Neural cell (in vitro differentiated cells): ENCODE measurements around the gene ITGB1. TPM values are rescaled to one million over a fixed set of nuclear protein-coding genes. Genes with fewer than 3 reads are reported as not detected.

Source experiments
- H2AFZ ChIP-seq: fragments of 200-600, 300-800 bp; sonication (generic), shearing (Covaris generic); 2 replicates; pipeline ENCODE4 v1.6.0; 2014; ENCODE audit warnings: low read depth, mild to moderate bottlenecking, antibody characterized with exemption, low read length, moderate library complexity
- H3F3A ChIP-seq: fragments of 200-600 bp; shearing (Covaris generic); 2 replicates; pipeline ENCODE4 v1.6.1; 2016; ENCODE audit warnings: mild to moderate bottlenecking, moderate library complexity, mixed read lengths, antibody characterized with exemption, low read length; ENCODE audit not compliant: insufficient read depth, poor library complexity, severe bottlenecking
- H3K27ac ChIP-seq: fragments of 200-600, 300-800 bp; sonication (generic), shearing (Covaris generic); 2 replicates; pipeline ENCODE4 v1.5.1; 2014; ENCODE audit warnings: mild to moderate bottlenecking, low read length, moderate library complexity
- H3K27me3 ChIP-seq: fragments of 300-800, 200-600 bp; sonication (generic), shearing (Covaris generic); 2 replicates; pipeline ENCODE4 v1.6.0; 2014; ENCODE audit warnings: mild to moderate bottlenecking, low read depth, low read length, moderate library complexity; ENCODE audit not compliant: insufficient read depth
- H3K36me3 ChIP-seq: fragments of 300-800, 200-600 bp; sonication (generic), shearing (Covaris generic); 2 replicates; pipeline ENCODE4 v1.5.1; 2014; ENCODE audit warnings: mild to moderate bottlenecking, antibody characterized with exemption, low read length, moderate library complexity; ENCODE audit not compliant: insufficient read depth
- H3K4me2 ChIP-seq: fragments of 300-800, 200-600 bp; sonication (generic), shearing (Covaris generic); 2 replicates; pipeline ENCODE4 v1.6.0; 2014; ENCODE audit warnings: mild to moderate bottlenecking, low read length
- H3K4me3 ChIP-seq: fragments of 300-800, 200-600 bp; sonication (generic), shearing (Covaris generic); 2 replicates; pipeline ENCODE4 v1.5.1; 2014; ENCODE audit warnings: mild to moderate bottlenecking, low read length, moderate library complexity
- H3K79me2 ChIP-seq: fragments of 200-600 bp; shearing (Covaris generic); replicated peaks from 2 replicates; pipeline ENCODE4 v1.6.0; 2014; ENCODE audit warnings: mild to moderate bottlenecking, low read length, moderate library complexity; ENCODE audit not compliant: insufficient read depth
- H3K9ac ChIP-seq: fragments of 300-800, 200-600 bp; sonication (generic), shearing (Covaris generic); 2 replicates; pipeline ENCODE4 v1.6.1; 2016; ENCODE audit warnings: mild to moderate bottlenecking, low read length, mixed read lengths
- H3K9me2 ChIP-seq: fragments of 200-600 bp; shearing (Covaris generic); 2 replicates; pipeline ENCODE4 v1.6.1; 2016; ENCODE audit warnings: mild to moderate bottlenecking, low read length, mixed read lengths; ENCODE audit not compliant: insufficient read depth
- H3K9me3 ChIP-seq: fragments of 200-600, 300-800 bp; sonication (generic), shearing (Covaris generic); 2 replicates; pipeline ENCODE4 v1.6.1; 2016; ENCODE audit warnings: mild to moderate bottlenecking, mixed run types, low read length, moderate library complexity, mixed read lengths
- H4K20me1 ChIP-seq: fragments of 200-600 bp; shearing (Covaris generic); 2 replicates; pipeline ENCODE4 v1.6.1; 2016; ENCODE audit warnings: mild to moderate bottlenecking, mixed run types; ENCODE audit not compliant: insufficient read depth
- CTCF ChIP-seq: fragments of 450-650 bp; IDR thresholded peaks from 2 replicates; pipeline ENCODE4 v1.5.1; 2014; ENCODE audit warnings: antibody characterized with exemption, mild to moderate bottlenecking, moderate library complexity; ENCODE audit not compliant: poor library complexity, severe bottlenecking
- EP300 ChIP-seq: fragments of 450-650 bp; conservative IDR thresholded peaks from 2 replicates; pipeline ENCODE4 v1.6.1; 2014; ENCODE audit warnings: antibody characterized with exemption, mild to moderate bottlenecking, moderate library complexity; ENCODE audit not compliant: poor library complexity, severe bottlenecking
- EZH2 ChIP-seq: fragments of 200-600, 300-800 bp; shearing (Covaris generic), sonication (generic); IDR thresholded peaks from 2 replicates; pipeline ENCODE4 v1.6.1; 2014; ENCODE audit warnings: antibody characterized with exemption, low read length, borderline replicate concordance, mild to moderate bottlenecking; ENCODE audit not compliant: insufficient read depth, poor library complexity, severe bottlenecking
- MXI1 ChIP-seq: fragments of 450-650 bp; conservative IDR thresholded peaks from 2 replicates; pipeline ENCODE4 v1.6.1; 2014; ENCODE audit warnings: antibody characterized with exemption, mild to moderate bottlenecking; ENCODE audit not compliant: poor library complexity, severe bottlenecking
- POLR2AphosphoS5 ChIP-seq: IDR thresholded peaks from 2 replicates; pipeline ENCODE4 v1.6.1; 2012
- RAD21 ChIP-seq: fragments of 450-650 bp; conservative IDR thresholded peaks from 2 replicates; pipeline ENCODE4 v1.6.1; 2014; ENCODE audit warnings: antibody characterized with exemption, mild to moderate bottlenecking, moderate library complexity
- REST ChIP-seq: IDR thresholded peaks from 2 replicates; pipeline ENCODE4 v1.6.1; 2012; ENCODE audit warnings: borderline replicate concordance
- SMC3 ChIP-seq: fragments of 450-650 bp; conservative IDR thresholded peaks from 2 replicates; pipeline ENCODE4 v1.6.1; 2014; ENCODE audit warnings: antibody characterized with exemption, mild to moderate bottlenecking, moderate library complexity; ENCODE audit not compliant: poor library complexity
- TAF1 ChIP-seq: IDR thresholded peaks from 2 replicates; pipeline ENCODE4 v1.6.1; 2012; ENCODE audit warnings: low read depth
- polyA plus RNA-seq: library from polyadenylated mRNA; depleted of rRNA; stranded (reverse); fragments of >200 nt; gene quantifications from 2 replicates; pipeline ENCODE4 v1.2.3, GENCODE V29; 2014

The ITGB1 gene
- polyA plus RNA-seq, 1 donor from 2014 or later = 62.4 TPM

- H3K4me2 ChIP-seq = no peak overlapping the region
- no peaks in the 10 kb centered on the region for H4K20me1 ChIP-seq
- H3K27me3 ChIP-seq = no peaks in the 10 kb centered on the region
- H3K79me2 ChIP-seq = no peaks in the 10 kb centered on the region
- no peak overlapping the region for H3K27ac ChIP-seq
- H3K9me3 ChIP-seq = no peaks in the 10 kb centered on the region
- no peak overlapping the region for H2AFZ ChIP-seq
- H3F3A ChIP-seq = no peaks in the 10 kb centered on the region
- H3K36me3 ChIP-seq = peaks cover 3% of the 10 kb centered on the region
- no peak overlapping the region for H3K9ac ChIP-seq
- TF ChIP-seq REST = no peak
- no peak for TF ChIP-seq EP300
- no peak for TF ChIP-seq SMC3
- no peak for TF ChIP-seq MXI1
- no peak for TF ChIP-seq TAF1
- no peak for TF ChIP-seq EZH2
- H3K4me3 ChIP-seq = no peak overlapping the region
- no peaks in the 10 kb centered on the region for H3K9me2 ChIP-seq
Observed at GRCh38 chr10:32906595-32906994, 51.4 kb downstream of the ITGB1 start.

GRCh38 chr10:32905466-32905865 lies 52.6 kb downstream of the ITGB1 start:
- H3K9ac ChIP-seq = no peak overlapping the region
- no peak overlapping the region for H3K4me2 ChIP-seq
- H3K4me3 ChIP-seq = no peak overlapping the region
- no peaks in the 10 kb centered on the region for H3K79me2 ChIP-seq
- no peaks in the 10 kb centered on the region for H3F3A ChIP-seq
- TF ChIP-seq EP300 (no peak), REST (no peak), TAF1 (no peak), RAD21 (no peak), MXI1 (no peak), SMC3 (no peak), POLR2AphosphoS5 (no peak), CTCF (no peak), EZH2 (no peak)
- H3K36me3 ChIP-seq = peaks cover 3% of the 10 kb centered on the region
- H3K9me2 ChIP-seq = no peaks in the 10 kb centered on the region
- no peak overlapping the region for H2AFZ ChIP-seq
- H3K9me3 ChIP-seq = no peaks in the 10 kb centered on the region
- H4K20me1 ChIP-seq = no peaks in the 10 kb centered on the region
- H3K27ac ChIP-seq = no peak overlapping the region
- no peaks in the 10 kb centered on the region for H3K27me3 ChIP-seq
